ENCODE measurements around the gene FERMT2.

Gene FERMT2

GRCh38 chr14:52878469-52878868, 72.4 kb downstream of the FERMT2 start:
- DNase-seq (ENCODE audit: low read depth), result no peak
- H3K4me3 ChIP-seq (ENCODE audit: low read length), result no peak overlapping the region
- no peak for TF ChIP-seq CTCF (conservative IDR thresholded peaks at IDR 0.05; ENCODE audit: low read depth, low read length)

- H3K4me3 ChIP-seq (ENCODE audit: low read length), result no peak overlapping the region
- no peak for DNase-seq (ENCODE audit: low read depth)
- TF ChIP-seq CTCF (conservative IDR thresholded peaks at IDR 0.05; ENCODE audit: low read depth, low read length), result no peak
Observed at GRCh38 chr14:52877628-52878027, 73.2 kb downstream of the FERMT2 start.

GRCh38 chr14:52876806-52877205, 74.0 kb downstream of the FERMT2 start:
- DNase-seq (ENCODE audit: low read depth), result no peak
- no peak overlapping the region for H3K4me3 ChIP-seq (ENCODE audit: low read length)
- TF ChIP-seq CTCF (conservative IDR thresholded peaks at IDR 0.05; ENCODE audit: low read depth, low read length), result no peak

- no peak for TF ChIP-seq CTCF (conservative IDR thresholded peaks at IDR 0.05; ENCODE audit: low read depth, low read length)
- DNase-seq (ENCODE audit: low read depth), result no peak
- no peak overlapping the region for H3K4me3 ChIP-seq (ENCODE audit: low read length)
Observed at GRCh38 chr14:52876311-52876710, 74.5 kb downstream of the FERMT2 start.

- H3K4me3 ChIP-seq (ENCODE audit: low read length), result no peak overlapping the region
- no peak for DNase-seq (ENCODE audit: low read depth)
- TF ChIP-seq CTCF (conservative IDR thresholded peaks at IDR 0.05; ENCODE audit: low read depth, low read length), result no peak
Observed at GRCh38 chr14:52875707-52876106, 75.1 kb downstream of the FERMT2 start.

GRCh38 chr14:52874389-52874788, 76.5 kb downstream of the FERMT2 start:
- DNase-seq (ENCODE audit: low read depth), result no peak
- no peak overlapping the region for H3K4me3 ChIP-seq (ENCODE audit: low read length)
- TF ChIP-seq CTCF (conservative IDR thresholded peaks at IDR 0.05; ENCODE audit: low read depth, low read length), result no peak

- no peak overlapping the region for H3K4me3 ChIP-seq (ENCODE audit: low read length)
- no peak for DNase-seq (ENCODE audit: low read depth)
- no peak for TF ChIP-seq CTCF (conservative IDR thresholded peaks at IDR 0.05; ENCODE audit: low read depth, low read length)
Observed at GRCh38 chr14:52873694-52874093, 77.2 kb downstream of the FERMT2 start.

All from retinal pigment epithelial cell (primary cell).